Fibroblast of villous mesenchyme (primary cell): Measurements from ENCODE around the gene SIGLEC10. TPM values are rescaled to one million over a fixed set of nuclear protein-coding genes. Genes with fewer than 3 reads are reported as not detected.

Source experiments
- DNase-seq: peaks from one replicate; pipeline ENCODE4 v3.0.0-alpha.2; 2010; ENCODE audit warnings: low read depth
- H3K4me3 ChIP-seq: 2 replicates; pipeline ENCODE4 v1.5.1; 2011; ENCODE audit warnings: low read depth, mild to moderate bottlenecking, low read length
- total RNA-seq: library from RNA; depleted of rRNA; stranded (reverse); fragments of >200 nt; gene quantifications from 2 replicates; pipeline ENCODE4 v1.2.3, GENCODE V29; 2012
- TF ChIP-seq, protein P1 (sequence below): IDR thresholded peaks from 2 replicates; pipeline ENCODE4 v1.5.1; 2012; ENCODE audit warnings: low read depth, mild to moderate bottlenecking, low read length; ENCODE audit not compliant: insufficient read depth

Gene SIGLEC10
- total RNA-seq, 1 donor, result not detected

DNA sequence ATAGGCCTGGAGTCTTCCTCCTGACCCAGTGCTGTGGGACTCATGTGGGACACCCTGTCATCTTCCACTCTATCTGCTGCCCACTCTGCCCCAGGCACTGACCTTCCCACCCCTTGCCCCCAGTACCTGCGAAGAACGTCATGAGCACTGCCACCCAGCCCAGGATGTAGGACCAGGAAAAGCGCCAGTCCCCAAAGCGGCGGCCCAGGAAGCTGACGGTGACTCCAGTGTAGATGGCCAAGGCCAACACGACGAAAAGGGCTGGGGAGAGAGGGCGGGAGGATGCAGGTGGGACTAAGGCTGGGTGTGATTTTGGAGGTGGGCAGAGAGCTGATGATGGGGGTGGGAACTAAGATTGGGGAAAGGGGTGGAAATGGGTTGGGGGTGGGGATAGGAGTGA, 37.1 kb downstream of the SIGLEC10 start:
- TF ChIP-seq, protein P1, sequence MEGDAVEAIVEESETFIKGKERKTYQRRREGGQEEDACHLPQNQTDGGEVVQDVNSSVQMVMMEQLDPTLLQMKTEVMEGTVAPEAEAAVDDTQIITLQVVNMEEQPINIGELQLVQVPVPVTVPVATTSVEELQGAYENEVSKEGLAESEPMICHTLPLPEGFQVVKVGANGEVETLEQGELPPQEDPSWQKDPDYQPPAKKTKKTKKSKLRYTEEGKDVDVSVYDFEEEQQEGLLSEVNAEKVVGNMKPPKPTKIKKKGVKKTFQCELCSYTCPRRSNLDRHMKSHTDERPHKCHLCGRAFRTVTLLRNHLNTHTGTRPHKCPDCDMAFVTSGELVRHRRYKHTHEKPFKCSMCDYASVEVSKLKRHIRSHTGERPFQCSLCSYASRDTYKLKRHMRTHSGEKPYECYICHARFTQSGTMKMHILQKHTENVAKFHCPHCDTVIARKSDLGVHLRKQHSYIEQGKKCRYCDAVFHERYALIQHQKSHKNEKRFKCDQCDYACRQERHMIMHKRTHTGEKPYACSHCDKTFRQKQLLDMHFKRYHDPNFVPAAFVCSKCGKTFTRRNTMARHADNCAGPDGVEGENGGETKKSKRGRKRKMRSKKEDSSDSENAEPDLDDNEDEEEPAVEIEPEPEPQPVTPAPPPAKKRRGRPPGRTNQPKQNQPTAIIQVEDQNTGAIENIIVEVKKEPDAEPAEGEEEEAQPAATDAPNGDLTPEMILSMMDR, result no peak
- H3K4me3 ChIP-seq, result no peak overlapping the region
- DNase-seq, result no peak

DNA sequence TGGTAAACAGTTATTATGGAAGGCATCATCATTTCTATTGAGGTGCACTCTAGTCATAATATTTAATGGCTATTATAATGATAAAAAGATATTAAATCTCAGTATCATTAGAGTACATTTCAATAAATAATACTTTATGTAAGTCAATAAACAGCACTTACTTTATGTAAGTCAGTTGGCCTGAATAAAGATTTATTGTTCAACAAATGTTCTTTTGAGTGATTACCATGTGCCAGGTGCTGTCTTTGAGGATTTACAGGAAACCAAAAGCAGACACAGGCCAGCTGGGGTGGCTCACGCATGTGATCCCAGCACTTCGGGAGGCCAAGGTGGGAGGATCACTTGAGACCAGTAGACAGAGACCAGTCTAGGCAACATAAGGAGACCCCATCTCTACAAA, 40.0 kb downstream of the SIGLEC10 start:
- TF ChIP-seq, protein P1, result no peak
- DNase-seq, result no peak
- no peak overlapping the region for H3K4me3 ChIP-seq

DNA sequence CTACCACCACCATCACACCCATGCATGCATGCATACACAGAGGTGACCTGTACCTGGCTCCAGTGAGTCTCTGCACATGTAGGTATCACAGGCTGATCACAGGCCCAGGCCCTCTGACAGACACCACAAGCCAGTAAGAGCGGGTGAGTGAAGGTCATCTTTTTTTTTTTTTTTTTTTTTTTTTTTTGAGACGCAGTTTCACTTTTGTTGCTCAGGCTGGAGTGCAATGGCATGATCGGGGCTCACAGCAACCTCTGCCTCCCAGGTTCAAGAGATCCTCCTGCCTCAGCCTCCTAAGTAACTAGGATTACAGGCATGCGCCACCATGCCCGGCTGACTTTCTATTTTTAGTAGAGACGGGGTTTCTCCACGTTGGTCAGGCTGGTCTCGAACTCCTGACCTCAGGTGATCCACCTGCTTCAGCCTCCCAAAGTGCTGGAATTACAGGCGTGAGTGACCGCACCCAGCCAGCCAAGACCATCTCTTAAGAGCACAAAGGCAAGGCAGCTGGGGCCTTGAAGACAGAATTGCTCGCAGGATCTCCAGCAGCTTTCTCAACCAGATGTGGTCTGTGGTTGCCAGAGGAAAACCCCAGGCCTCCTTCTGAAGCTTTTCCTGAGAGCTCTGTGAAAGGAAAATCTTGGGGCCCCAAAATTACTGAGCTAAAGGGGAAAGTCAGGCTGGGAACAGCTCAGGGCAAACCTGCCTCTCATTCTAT, 41.8 kb downstream of the SIGLEC10 start:
- TF ChIP-seq, protein P1, result no peak
- DNase-seq, result no peak
- no peak overlapping the region for H3K4me3 ChIP-seq

DNA sequence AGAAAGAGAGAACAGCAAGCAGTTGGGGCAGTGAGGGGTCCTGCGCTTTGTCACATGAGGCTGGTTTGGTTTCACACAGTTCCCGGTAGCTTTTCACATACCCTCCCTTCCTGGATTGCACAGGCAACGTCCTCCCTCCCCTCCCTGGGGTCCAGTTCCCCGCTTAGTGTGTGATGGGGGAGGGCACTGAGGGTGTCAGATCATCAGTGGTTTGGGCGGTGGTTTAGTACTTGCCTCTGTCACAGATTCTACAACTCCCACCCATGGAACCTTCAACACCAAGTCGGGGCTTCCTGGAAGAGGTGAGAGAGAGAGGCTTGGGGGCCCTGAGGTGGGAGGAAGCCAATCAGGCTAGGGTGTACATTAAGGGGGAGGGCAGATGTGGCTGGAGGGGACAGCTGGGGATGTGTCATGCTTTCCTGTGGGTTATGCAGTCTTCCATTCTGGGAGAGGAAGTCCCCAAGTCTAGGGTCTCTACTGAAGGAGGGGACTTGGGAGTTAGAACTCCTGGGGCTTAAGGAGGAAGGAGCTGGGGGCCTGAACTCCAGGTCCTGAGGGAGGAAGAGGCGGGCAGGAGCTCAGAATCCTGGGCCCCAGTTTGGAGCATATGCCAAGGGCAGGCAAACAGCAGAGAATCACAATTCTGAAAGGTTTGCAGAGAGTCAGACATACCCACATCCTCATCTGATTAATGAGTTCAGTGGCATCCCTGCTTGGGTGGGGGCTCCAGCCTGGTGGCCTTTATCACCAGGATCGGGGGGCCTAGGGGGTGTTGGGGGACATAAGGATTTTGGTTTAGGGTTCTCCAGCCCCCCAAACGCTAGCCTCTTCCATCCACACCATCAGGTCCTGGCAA, 44.6 kb downstream of the SIGLEC10 start, which contains the start of gene NKG7:
Gene NKG7 (minus strand): TSS at position 6 of the 856 bp plus-strand sequence. CDS start 119 bp downstream, outside the sequence.
- DNase-seq, result no peak
- no peak within 1 kb of the TSS for H3K4me3 ChIP-seq
- TF ChIP-seq, protein P1, result no peak

DNA sequence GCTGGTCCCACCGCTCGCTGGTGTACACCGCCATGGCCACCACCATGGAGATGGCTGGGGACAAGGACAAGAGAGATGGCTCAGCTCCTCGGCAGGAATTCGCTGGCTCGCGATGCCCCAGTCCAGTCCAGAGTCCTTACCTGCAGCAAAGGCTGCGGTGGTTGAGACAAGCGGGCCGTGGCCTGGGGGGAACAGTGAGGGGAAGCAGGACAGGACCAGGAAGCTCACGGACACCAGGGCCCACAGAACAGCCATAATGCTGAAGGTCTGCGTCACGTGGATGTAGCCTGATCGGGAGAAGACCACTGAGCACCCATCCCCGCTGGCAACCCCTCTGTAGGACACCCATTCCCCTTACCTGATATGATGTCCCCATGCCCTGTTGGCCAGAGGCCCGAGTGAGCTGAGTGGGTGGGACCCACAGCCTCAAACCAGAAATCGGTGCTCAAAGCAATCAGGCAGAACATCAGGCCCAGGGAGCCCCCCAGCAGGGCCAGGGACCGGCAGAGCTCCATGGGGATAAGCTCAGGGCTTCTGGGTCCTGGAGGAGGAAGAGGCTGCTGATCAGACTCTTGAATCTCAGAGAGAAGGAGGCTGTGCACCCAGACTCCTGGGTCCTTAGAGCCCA, 45.3 kb downstream of the SIGLEC10 start:
- H3K4me3 ChIP-seq, result no peak overlapping the region
- TF ChIP-seq, protein P1, result no peak
- no peak for DNase-seq

DNA sequence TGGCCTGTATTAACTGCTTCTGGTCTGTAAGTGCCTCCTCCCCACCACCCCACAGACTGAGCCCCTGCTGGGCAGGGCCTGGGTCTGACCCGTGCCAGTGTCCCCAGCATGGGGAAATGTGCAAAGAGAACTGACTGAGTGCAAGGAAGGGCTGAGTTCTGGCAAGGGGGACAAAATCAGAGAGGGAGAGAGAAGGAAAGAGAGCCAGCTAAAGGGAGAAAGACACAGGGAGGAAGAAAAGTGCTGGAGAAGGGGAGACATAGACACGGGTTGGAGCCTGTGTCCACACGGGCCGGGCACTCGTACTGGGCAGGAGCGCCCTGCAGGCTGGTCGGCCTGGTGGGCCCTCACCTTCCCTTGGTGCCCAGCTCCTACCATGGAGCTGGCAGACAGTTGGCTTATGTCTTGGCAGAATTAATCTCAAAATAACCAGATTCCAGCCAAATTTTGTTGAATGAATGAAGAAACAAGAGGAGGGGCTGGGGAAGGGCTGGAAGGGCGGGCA, 46.2 kb downstream of the SIGLEC10 start:
- TF ChIP-seq, protein P1, result no peak
- no peak for DNase-seq
- H3K4me3 ChIP-seq, result no peak overlapping the region
